GM21360 (cell line): Measurements from ENCODE around the gene CMC4.

Experiments
- ATAC-seq: cut with Tn5 transposase; IDR thresholded peaks from one replicate; pipeline ENCODE4 v1.9.1; 2021; ENCODE audit warnings: mild to moderate bottlenecking, moderate library complexity; ENCODE audit not compliant: unreplicated experiment

Gene CMC4

GRCh38 chrX:155054255-155054654, 16.7 kb downstream of the CMC4 start:
- no peak for ATAC-seq

- ATAC-seq: no peak
These were observed 17.3 kb downstream of the CMC4 start for GRCh38 chrX:155053656-155054055.

GRCh38 chrX:155052738-155053498, 18.0 kb downstream of the CMC4 start:
- no peak for ATAC-seq

GRCh38 chrX:155048977-155049619, 21.8 kb downstream of the CMC4 start:
- ATAC-seq: no peak

GRCh38 chrX:155046811-155047528, 24.0 kb downstream of the CMC4 start:
- ATAC-seq: no peak

- ATAC-seq: no peak
These were observed 24.7 kb downstream of the CMC4 start for GRCh38 chrX:155046129-155046810.

- ATAC-seq: no peak
These were observed 35.2 kb downstream of the CMC4 start for GRCh38 chrX:155035688-155036087.

- no peak for ATAC-seq
These were observed 39.3 kb downstream of the CMC4 start for GRCh38 chrX:155031657-155032056.

- ATAC-seq: no peak
These were observed 42.1 kb downstream of the CMC4 start for GRCh38 chrX:155028877-155029291.

- no peak for ATAC-seq
These were observed 42.8 kb downstream of the CMC4 start for GRCh38 chrX:155028129-155028528.

GRCh38 chrX:155027509-155028066, 43.3 kb downstream of the CMC4 start:
- ATAC-seq: no peak

GRCh38 chrX:155026727-155027508, 44.0 kb downstream of the CMC4 start, which contains the start of gene FUNDC2:
Gene FUNDC2 (plus strand): TSS chrX:155026844. CDS start chrX:155026939, 95 bp downstream.
- ATAC-seq: peak; percentile 79

GRCh38 chrX:155026420-155026726, 44.6 kb downstream of the CMC4 start:
- no peak for ATAC-seq

GRCh38 chrX:155023907-155024833, 46.8 kb downstream of the CMC4 start:
- ATAC-seq: no peak

- ATAC-seq: no peak
These were observed 48.4 kb downstream of the CMC4 start, which contains the start of gene F8 for GRCh38 chrX:155022585-155022984. Gene F8 (minus strand): TSS chrX:155022723. CDS start chrX:155022552, 171 bp downstream.

- ATAC-seq: no peak
These were observed 50.3 kb downstream of the CMC4 start for GRCh38 chrX:155020591-155020990.
